ENCODE results near the gene HNRNPAB.
A peak's percentile ranks its signal among the peaks of the same experiment; 100 is the strongest.
"Not testable (repeated sequence)": the region's sequence is repeated elsewhere in the genome, so short reads cannot be mapped to it uniquely, and the experiment has no call there.

The HNRNPAB gene

GRCh38 chr5:178196281-178196812 lies 8.0 kb upstream of the HNRNPAB start:
- TF ChIP-seq CTCF (IDR thresholded peaks at IDR 0.05; ENCODE audit: borderline replicate concordance, insufficient read depth, low read depth, low read length) = no peak
- H3K4me3 ChIP-seq (ENCODE audit: low read depth, low read length) = no peak overlapping the region

GRCh38 chr5:178196986-178197385 lies 7.3 kb upstream of the HNRNPAB start:
- peak; percentile 63 for TF ChIP-seq CTCF (IDR thresholded peaks at IDR 0.05; ENCODE audit: borderline replicate concordance, insufficient read depth, low read depth, low read length)
- H3K4me3 ChIP-seq (ENCODE audit: low read depth, low read length) = no peak overlapping the region

GRCh38 chr5:178198151-178198550 lies 6.2 kb upstream of the HNRNPAB start:
- H3K4me3 ChIP-seq (ENCODE audit: low read depth, low read length) = not testable (repeated sequence)

GRCh38 chr5:178198706-178199105 lies 5.6 kb upstream of the HNRNPAB start:
- no peak overlapping the region for H3K4me3 ChIP-seq (ENCODE audit: low read depth, low read length)
- TF ChIP-seq CTCF (IDR thresholded peaks at IDR 0.05; ENCODE audit: borderline replicate concordance, insufficient read depth, low read depth, low read length) = no peak

- TF ChIP-seq CTCF (IDR thresholded peaks at IDR 0.05; ENCODE audit: borderline replicate concordance, insufficient read depth, low read depth, low read length) = no peak
- no peak overlapping the region for H3K4me3 ChIP-seq (ENCODE audit: low read depth, low read length)
These were observed 4.5 kb upstream of the HNRNPAB start for GRCh38 chr5:178199581-178200434.

- no peak overlapping the region for H3K4me3 ChIP-seq (ENCODE audit: low read depth, low read length)
- TF ChIP-seq CTCF (IDR thresholded peaks at IDR 0.05; ENCODE audit: borderline replicate concordance, insufficient read depth, low read depth, low read length) = no peak
These were observed 3.0 kb upstream of the HNRNPAB start for GRCh38 chr5:178201221-178201926.

- no peak overlapping the region for H3K4me3 ChIP-seq (ENCODE audit: low read depth, low read length)
- TF ChIP-seq CTCF (IDR thresholded peaks at IDR 0.05; ENCODE audit: borderline replicate concordance, insufficient read depth, low read depth, low read length) = no peak
These were observed 2.5 kb upstream of the HNRNPAB start for GRCh38 chr5:178201927-178202235.
